Spleen (tissue), 7 donors: ENCODE measurements around the gene EMC9.

Experiments used
- POLR2A ChIP-seq, 3 donors: fragments of 450-650 bp; IDR thresholded peaks; one replicate each; pipeline ENCODE4 v1.5.1; 2017; ENCODE audit warnings: antibody characterized with exemption in 3 of 3, mild to moderate bottlenecking in 1 of 3
- TF ChIP-seq, protein P1 (sequence below), 11 experiments: fragments of 200-600 bp in 7 of 11; fragments of 450-650 bp in 4 of 11; sonication (generic) in 4 of 11; IDR thresholded peaks in 8 of 11; conservative IDR thresholded peaks in 3 of 11; 1 replicate in 7 of 11; 2 replicates in 4 of 11; pipeline versions ENCODE4 v1.4.0 to v1.8.0; 2016 to 2021; ENCODE audit warnings: antibody characterized with exemption in 11 of 11, inconsistent platforms in 4 of 11, mild to moderate bottlenecking in 1 of 11
- donor health status: DM: no; HTN: no; CAD: no; lungs with moderate emphysema.
- donor health status: DM: no; HTN: no; CAD: no.
- donor health status: DM: no; HTN: no; CAD: no.

DNA sequence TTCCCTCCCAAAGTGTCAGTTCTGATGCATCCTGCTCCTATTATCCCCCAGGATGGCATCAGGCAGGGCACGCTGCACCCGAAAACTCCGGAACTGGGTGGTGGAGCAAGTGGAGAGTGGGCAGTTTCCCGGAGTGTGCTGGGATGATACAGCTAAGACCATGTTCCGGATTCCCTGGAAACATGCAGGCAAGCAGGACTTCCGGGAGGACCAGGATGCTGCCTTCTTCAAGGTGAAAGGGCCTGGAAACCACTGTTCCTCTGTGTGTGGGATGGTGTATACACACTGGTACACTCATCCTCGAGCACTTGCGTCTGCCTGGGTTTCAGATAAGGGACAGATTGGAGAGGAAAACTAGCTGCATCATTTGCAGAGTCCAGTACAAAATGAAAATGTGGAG lies 20.7 kb upstream of the EMC9 start:
- TF ChIP-seq POLR2A (IDR thresholded peaks at IDR 0.05) = no peak
- TF ChIP-seq, protein P1, sequence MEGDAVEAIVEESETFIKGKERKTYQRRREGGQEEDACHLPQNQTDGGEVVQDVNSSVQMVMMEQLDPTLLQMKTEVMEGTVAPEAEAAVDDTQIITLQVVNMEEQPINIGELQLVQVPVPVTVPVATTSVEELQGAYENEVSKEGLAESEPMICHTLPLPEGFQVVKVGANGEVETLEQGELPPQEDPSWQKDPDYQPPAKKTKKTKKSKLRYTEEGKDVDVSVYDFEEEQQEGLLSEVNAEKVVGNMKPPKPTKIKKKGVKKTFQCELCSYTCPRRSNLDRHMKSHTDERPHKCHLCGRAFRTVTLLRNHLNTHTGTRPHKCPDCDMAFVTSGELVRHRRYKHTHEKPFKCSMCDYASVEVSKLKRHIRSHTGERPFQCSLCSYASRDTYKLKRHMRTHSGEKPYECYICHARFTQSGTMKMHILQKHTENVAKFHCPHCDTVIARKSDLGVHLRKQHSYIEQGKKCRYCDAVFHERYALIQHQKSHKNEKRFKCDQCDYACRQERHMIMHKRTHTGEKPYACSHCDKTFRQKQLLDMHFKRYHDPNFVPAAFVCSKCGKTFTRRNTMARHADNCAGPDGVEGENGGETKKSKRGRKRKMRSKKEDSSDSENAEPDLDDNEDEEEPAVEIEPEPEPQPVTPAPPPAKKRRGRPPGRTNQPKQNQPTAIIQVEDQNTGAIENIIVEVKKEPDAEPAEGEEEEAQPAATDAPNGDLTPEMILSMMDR (IDR thresholded peaks at IDR 0.05 in 8 of 11, conservative IDR thresholded peaks at IDR 0.05 in 3 of 11) = no peak
